ENCODE measurements around the gene CZIB. TPM values are rescaled to one million over a fixed set of nuclear protein-coding genes. Genes with fewer than 3 reads are reported as not detected.
A peak's percentile ranks its signal among the peaks of the same experiment; 100 is the strongest.

CZIB gene
- 59.2 and 90.4 TPM in 2 replicates for total RNA-seq (2014; rRNA removed; shearing (Covaris generic); ENCODE audit: low replicate concordance)

DNA sequence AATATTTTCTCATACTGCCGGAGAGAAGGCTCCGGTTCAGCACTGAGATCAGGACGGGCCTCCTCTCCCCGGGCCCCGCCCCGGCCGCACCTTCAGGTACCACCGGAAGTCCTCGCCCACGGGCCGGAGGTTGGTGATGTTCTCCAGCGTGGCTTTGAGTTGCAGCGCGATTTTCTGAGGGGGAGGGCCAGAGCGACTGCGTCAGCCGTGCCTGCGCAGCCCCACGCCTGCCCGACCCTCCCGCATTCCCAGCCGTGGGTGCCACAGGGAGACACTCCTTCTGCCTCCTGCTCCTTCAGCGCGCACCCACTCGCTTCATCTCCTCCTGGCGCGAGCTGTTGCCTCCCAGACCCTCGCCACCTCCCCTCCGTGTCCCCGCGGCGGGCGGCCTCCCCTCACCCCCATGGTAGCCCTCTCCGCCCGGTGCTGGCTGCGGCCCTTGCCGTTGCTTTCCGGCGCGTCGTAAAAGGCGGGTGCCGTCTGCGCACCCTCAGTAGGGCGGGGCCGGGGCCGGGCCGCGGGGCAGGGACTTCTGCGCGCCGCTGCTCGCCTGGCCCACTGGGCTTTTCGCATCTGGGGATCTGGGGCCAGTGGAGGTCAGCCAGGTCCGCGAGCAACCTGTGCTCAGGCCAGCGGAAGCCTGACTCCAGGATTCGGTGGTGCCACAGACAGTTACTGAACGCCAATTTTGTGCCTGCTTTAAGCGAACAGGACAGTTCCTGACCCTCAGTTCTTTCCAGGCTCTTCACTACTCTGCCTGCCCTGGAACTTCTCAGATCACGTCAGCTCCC, at the start of gene CZIB:
TSS of gene CZIB (minus strand) at position 464 of the 791 bp plus-strand sequence. CDS start at position 405, 59 bp downstream.
- DNase-seq, result peak; percentile 95
- Histone ChIP-seq H3K27me3 (no peaks in the 10 kb centered on the region), H3K4me3 (peak within 1 kb of the TSS; percentile 85), H3K9me3 (no peaks in the 10 kb centered on the region), H3K36me3 (peaks cover 11% of the 10 kb centered on the region)

DNA sequence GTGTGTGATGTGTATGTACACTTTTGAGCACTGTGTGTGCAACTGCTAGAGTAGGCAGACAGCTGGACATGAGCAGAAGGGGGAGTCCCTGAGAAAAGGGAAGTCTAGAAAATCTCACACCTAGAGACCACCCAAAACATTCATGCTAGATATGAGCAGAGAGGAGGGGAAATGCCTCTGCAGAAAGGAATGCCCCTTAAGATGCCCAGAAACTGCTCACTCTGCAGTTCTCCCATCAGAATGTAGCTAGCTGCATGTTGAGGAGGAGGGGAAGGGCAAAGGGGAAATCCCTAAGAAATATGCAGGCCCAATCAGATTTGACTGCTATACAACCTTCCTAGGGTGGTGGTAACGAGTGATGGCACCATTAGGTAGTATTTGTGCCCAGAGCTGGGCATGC, 49.7 kb upstream of the CZIB start:
- no peak for DNase-seq

DNA sequence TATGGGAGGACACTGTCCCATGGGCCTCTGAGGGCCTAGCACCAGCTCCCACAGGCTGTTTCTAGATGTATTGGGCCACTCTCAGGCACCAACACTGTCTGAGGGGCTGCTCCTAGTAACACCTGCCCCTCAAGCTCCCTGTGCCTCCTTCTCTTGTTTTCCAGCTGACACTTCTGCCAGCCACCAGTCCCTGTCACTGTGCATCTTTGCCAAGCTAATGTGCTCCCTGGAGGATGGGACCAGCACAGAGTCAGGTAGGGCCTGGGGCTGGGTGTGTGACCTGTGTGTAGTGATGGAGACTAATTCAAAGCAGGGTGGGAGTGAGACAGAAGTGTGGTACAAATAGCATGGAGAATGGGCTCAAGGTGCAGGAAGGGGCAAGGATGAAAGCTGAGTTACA, 47.3 kb upstream of the CZIB start:
- DNase-seq, result no peak
- H3K9me3 ChIP-seq, result no peaks in the 10 kb centered on the region
- peaks cover 50% of the 10 kb centered on the region for H3K36me3 ChIP-seq
- no peaks in the 10 kb centered on the region for H3K27me3 ChIP-seq
- H3K4me3 ChIP-seq, result no peak overlapping the region

More for the DNA sequence above, 49.7 kb upstream of the CZIB start:
- Histone ChIP-seq H3K4me3 (no peak overlapping the region), H3K36me3 (peaks cover 46% of the 10 kb centered on the region), H3K9me3 (no peaks in the 10 kb centered on the region), H3K27me3 (no peaks in the 10 kb centered on the region)

DNA sequence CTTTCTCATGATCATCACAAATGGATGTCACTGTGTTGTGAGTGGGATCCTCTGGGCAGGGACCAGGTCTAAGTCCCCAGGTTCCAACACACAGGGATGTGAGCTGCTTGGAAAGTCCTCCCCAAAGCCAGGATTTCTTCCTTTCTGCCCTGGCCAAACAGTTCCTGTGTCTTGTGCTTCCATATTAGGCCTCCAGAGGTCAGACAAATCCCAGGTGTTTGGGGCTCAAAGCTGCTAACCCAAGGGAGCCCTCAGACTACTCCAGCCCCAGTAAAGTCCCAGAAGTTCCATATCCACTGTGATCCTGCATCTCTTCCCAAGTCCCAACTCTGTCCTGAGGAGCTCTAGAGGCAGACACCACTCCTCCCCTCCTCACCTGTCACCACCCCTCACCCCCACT, 45.6 kb upstream of the CZIB start:
- Histone ChIP-seq H3K9me3 (no peaks in the 10 kb centered on the region), H3K36me3 (peaks cover 64% of the 10 kb centered on the region), H3K27me3 (no peaks in the 10 kb centered on the region), H3K4me3 (no peak overlapping the region)
- DNase-seq, result no peak

DNA sequence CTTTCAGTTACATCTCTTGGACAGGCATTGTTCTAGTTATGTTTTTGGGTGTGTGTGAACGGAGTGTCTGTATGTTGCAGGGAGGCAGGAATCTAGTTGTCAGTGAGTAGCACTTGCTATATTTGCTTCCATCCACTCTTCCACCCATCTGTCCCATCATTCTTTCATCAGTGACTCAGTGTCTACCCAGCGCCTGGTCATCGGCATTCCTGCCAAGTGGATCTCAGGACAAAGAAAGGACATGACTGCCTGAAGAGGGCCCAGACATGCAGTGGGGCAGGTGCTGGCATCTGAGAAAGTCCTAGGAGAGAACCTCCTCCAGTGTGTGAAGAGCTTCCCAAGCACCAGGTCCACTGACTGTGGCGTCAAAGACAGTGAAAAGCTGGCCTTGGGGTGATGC, 45.1 kb upstream of the CZIB start:
- no peaks in the 10 kb centered on the region for H3K27me3 ChIP-seq
- H3K36me3 ChIP-seq, result peaks cover 62% of the 10 kb centered on the region
- no peaks in the 10 kb centered on the region for H3K9me3 ChIP-seq
- H3K4me3 ChIP-seq, result no peak overlapping the region
- peak; percentile 27 for DNase-seq

DNA sequence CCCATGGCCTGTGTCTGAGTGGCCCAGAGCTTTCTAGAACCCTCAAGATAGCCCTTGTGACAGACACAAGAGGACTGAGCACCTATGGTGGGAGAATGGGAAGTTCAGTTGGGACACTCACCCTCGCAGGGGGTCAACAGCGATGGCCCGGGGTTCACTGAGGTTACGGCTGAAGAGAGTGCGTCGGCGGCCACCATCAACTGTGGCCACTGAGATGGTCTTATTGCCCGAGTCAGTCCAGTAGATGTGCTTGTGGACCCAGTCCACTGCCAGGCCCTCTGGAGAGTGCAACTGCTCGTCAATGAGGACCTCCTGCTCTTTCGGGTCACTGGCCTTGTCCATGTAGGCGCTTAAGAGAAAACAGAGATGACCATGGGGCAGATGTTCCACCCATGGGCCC, 43.6 kb upstream of the CZIB start:
- Histone ChIP-seq H3K9me3 (no peaks in the 10 kb centered on the region), H3K36me3 (peaks cover 65% of the 10 kb centered on the region), H3K27me3 (no peaks in the 10 kb centered on the region), H3K4me3 (no peak overlapping the region)
- DNase-seq, result no peak

DNA sequence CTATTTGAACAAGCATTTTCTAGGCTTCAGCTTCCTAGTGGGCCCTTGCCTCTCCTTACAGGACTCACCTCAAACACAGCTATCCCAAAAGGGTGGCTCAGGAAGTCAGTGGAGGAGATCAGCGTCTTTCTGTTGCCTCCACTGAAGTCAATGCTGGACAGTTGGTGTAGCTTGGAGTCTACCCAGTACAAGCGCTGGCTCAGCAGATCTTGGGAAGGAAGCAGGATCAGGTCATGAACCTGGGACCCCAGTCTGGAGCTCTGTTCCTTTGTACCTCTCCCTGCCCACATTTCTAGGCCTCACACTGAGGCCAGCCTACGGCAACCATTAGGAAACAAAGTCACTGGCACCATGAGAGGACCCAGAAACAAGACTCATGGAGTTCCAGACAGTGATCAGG, 41.6 kb upstream of the CZIB start:
- H3K27me3 ChIP-seq, result no peaks in the 10 kb centered on the region
- H3K4me3 ChIP-seq, result no peak overlapping the region
- peaks cover 70% of the 10 kb centered on the region for H3K36me3 ChIP-seq
- DNase-seq, result no peak
- H3K9me3 ChIP-seq, result no peaks in the 10 kb centered on the region

DNA sequence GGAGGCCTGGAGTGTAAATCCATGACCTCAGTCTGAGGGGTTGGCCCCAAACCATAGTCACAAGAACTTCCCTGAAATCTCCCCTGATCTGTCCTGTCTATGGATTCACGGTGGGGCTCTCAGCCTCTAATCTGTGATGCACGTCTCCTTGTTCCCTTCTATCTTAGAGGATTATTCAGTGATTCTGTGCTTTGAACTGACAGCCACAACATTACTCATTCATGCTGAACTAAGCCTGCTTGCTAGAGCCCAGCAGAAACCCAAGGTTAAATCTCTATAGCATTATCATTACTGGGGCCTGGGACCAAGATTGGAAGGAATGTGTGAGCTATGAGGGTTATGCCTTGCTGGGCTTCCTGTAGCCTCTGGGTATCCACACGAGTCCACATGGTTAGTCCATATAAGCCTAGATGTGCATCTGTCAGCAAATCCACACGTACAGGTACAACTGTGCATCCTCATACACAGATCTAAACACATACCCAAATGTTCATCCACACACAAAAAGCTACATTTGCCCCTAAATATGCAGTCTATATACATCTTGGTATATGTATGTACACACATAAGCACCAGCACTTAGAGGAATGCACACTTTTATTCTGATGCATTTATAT, 40.3 kb upstream of the CZIB start:
- Histone ChIP-seq H3K9me3 (no peaks in the 10 kb centered on the region), H3K4me3 (no peak overlapping the region), H3K36me3 (peaks cover 73% of the 10 kb centered on the region)

DNA sequence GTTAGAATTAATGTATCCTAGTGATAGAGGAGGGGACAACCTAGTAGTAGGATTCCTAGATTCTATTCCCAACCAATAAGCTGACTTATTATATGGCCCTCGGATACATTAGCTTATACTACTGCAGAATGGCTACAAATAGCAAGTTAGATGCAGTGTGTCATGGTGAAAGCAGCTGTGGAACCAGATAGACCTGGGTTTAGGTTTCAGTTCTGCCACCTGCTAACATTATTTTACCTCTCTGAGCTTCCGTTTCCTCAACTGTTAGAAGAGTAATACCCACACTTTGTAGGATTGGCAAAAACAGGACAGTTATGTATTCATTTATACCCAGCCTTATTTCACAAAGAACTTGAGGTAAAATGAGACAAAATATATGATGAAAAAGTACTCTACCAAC, 39.5 kb upstream of the CZIB start:
- peaks cover 76% of the 10 kb centered on the region for H3K36me3 ChIP-seq

More for the DNA sequence above, 40.3 kb upstream of the CZIB start:
- no peaks in the 10 kb centered on the region for H3K27me3 ChIP-seq
- no peak for DNase-seq

DNA sequence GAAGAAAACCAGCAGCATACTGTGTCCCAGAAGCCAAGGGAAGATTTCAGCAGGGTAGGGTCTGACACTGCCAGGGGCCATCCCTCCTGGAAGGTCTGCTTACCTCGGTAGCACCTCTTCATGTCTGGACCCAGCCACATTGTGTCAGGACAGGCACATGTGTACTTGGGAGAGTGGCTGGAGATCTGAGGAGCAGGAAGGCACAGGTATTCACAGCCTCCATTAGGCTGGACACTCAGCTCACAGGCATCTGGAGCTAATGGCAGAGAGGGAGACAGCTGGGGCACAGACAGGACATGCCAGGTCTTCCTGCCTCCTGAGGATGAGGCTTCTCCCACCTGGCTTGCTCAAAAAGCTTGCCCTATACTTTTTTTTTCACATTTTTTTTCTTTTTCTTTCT, 37.8 kb upstream of the CZIB start:
- no peak for DNase-seq
- Histone ChIP-seq H3K9me3 (no peaks in the 10 kb centered on the region), H3K27me3 (no peaks in the 10 kb centered on the region), H3K36me3 (peaks cover 73% of the 10 kb centered on the region), H3K4me3 (no peak overlapping the region)

More for the DNA sequence above, 39.5 kb upstream of the CZIB start:
- Histone ChIP-seq H3K9me3 (no peaks in the 10 kb centered on the region), H3K27me3 (no peaks in the 10 kb centered on the region), H3K4me3 (no peak overlapping the region)
- no peak for DNase-seq

DNA sequence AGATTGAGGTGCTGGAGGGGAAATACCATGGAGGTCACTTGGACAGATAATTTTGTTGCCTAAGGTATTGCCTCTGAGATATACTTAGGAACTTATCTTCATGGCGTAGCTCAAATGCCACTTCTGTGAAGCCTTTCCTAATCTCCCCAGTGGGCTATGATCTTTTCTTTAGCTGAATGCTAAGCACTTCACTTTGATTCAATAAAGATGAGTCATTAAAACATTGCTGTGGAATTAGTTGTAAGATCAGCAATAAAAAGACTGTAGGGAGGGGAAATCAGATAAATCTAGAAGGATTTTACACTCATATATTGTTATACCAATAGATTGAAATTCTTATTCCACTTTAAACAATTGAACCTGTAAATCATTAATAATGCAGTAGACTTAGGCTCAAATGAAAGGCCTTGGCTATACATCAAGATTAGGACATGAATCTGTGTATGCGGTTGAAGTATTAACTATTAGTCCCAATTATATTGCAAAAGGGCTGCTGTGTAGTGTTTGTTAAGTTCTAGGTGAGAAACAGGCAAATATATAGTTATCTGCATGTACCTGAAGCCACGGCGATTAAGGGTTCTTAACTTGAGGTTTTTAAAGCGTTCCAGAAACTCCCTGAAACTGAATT, 37.1 kb upstream of the CZIB start:
- no peak for DNase-seq
- Histone ChIP-seq H3K36me3 (peaks cover 69% of the 10 kb centered on the region), H3K27me3 (no peaks in the 10 kb centered on the region), H3K4me3 (no peak overlapping the region), H3K9me3 (no peaks in the 10 kb centered on the region)

DNA sequence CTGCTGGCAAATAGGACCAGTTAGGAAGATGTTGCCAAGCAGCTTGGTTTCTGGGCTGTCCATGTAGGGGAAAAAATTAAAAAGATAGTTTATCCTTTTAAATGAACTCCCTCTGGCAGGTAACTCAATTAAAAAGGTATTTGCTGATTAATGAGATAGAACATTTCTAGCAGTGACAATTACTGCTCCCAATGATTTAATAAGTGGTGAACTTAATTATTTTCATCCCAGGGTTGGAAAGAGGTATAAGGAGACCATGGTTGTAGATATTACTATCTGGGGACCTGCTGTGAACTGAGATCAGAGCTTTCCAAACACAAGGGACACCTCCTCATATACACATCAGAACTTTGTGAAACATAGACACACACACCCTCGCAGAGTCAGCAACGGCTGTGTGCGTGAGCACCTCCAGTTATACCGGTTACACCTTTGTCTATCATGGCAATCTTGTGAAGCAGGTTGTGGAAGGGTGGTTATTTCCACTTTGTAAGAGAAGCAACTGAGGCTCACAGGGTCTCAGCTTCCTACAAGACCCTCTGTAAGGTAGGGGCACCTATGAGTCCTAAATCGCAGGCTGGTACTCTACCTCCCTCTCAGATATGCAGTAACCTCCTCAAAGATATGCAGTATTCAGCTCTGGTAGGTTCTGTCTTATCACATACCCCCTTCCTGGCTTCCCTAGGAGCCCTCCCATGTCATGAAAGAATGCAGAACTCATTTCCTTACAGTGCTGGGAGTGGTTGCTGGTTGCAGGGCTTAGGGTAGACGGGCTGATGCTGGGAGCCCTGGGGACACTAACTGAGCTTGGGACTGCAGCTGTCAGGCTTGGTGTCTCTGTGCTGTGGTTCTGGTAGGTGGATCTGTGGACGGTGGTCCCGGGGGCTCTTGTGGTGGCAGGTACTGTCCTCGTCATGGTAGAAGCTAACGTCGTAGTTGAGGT, 36.3 kb upstream of the CZIB start:
- no peak for DNase-seq
- Histone ChIP-seq H3K27me3 (no peaks in the 10 kb centered on the region), H3K36me3 (peaks cover 68% of the 10 kb centered on the region), H3K9me3 (no peaks in the 10 kb centered on the region), H3K4me3 (no peak overlapping the region)

DNA sequence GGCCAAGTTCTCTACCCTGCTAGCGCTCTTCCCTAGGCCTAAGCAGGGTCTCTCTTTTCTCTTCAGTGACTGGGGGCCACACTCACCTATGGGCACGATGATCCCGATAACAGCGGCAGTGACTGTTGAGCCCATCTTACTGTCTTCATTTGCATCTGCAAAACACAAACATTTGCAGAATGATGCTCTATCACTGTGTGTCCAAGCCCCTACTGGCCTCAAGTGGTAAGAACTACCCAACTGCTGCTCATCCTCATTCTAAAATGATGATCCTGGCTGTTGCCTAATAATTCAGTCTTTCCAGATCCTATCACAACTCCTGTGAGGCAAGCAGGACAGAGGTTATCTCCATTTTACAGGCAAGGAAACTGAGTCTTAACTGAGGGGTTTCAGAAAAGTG, 34.6 kb upstream of the CZIB start:
- DNase-seq, result no peak
- Histone ChIP-seq H3K4me3 (no peak overlapping the region), H3K9me3 (no peaks in the 10 kb centered on the region), H3K27me3 (no peaks in the 10 kb centered on the region), H3K36me3 (peaks cover 67% of the 10 kb centered on the region)

DNA sequence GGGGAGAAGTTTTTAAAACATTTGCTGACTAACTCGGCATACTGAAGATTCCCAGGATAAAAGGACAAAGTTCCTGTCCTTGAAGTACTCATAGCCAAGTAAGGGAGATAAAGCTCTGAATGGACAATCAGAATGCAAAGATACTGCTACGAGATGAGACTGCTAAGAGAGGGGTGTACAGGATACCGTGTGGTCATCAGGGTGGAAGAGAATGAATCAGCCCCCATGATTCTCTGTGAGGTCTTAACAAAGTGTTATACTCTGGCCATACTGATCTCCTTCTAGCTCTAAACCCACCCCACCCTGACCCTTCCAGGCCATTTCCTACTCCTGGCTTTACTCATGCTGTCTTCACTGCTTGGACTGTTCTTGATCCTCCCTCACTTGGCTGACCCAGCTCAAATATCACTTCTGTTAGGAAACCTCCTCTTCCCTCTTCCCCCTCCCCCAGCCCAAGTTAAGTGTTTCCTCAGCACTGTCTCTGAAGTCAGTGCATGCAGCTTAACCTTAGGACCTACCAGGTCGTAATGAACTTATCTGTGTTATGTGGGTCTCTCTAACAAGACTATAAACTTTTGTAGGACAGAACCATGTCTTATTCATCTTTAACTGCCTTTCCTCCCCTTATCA, 33.7 kb upstream of the CZIB start:
- no peak overlapping the region for H3K4me3 ChIP-seq
- H3K9me3 ChIP-seq, result no peaks in the 10 kb centered on the region
- peaks cover 72% of the 10 kb centered on the region for H3K36me3 ChIP-seq
- H3K27me3 ChIP-seq, result no peaks in the 10 kb centered on the region
- DNase-seq, result no peak

DNA sequence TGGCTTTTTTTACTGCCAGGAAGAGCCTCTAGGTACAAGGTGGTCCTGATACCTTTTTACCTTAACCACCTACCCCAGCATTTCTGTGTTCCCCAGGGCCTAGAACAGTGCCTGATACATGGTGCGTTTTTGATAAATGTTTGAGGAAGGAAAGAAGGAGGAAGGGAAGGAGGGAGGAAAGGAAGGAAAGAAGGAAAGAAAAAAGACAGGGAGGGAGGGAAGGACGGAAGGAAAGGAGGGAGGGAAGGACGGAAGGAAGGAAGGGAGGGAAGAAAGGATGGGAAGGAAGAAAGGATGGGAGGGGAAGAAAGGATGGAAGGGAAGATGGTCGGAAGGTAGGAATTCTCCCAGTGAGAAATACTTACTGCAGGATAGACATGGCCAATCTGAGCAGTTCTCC, 29.9 kb upstream of the CZIB start:
- DNase-seq, result no peak
- Histone ChIP-seq H3K9me3 (no peaks in the 10 kb centered on the region), H3K27me3 (no peaks in the 10 kb centered on the region), H3K36me3 (peaks cover 74% of the 10 kb centered on the region), H3K4me3 (no peak overlapping the region)

DNA sequence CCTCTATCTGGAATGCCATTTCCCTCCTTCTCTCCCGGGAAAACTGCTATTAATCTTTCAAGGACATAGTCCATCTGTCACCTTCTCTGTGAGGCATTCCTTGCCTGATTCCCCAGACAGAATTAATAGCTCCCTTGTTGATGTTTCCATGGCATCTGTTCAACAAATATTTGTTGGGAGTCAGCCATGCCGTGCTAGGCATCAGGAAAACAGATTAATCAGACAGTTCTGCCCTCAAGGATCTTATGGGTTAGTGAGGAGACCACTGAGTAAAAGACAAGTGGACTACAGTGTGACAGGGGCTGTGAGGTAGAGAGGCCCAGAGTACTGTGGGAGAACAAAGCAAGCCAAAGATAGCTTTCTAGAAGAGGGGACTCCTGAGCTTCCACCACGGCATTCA, 29.3 kb upstream of the CZIB start:
- Histone ChIP-seq H3K9me3 (no peaks in the 10 kb centered on the region), H3K27me3 (no peaks in the 10 kb centered on the region), H3K36me3 (peaks cover 75% of the 10 kb centered on the region), H3K4me3 (no peak overlapping the region)
- no peak for DNase-seq

Measured in MG63 (cell line).